ENCODE results near the gene SORBS2.

SORBS2 gene

GRCh38 chr4:185799442-185799841 is 12.6 kb downstream of the SORBS2 start:
- DNase-seq (ENCODE audit: low read depth) = no peak

- DNase-seq (ENCODE audit: low read depth) = no peak
Measured at GRCh38 chr4:185797596-185798338, 14.2 kb downstream of the SORBS2 start.

GRCh38 chr4:185797018-185797417 is 15.0 kb downstream of the SORBS2 start:
- no peak for DNase-seq (ENCODE audit: low read depth)

- no peak for DNase-seq (ENCODE audit: low read depth)
Measured at GRCh38 chr4:185796176-185796575, 15.8 kb downstream of the SORBS2 start.

- DNase-seq (ENCODE audit: low read depth) = no peak
Measured at GRCh38 chr4:185794637-185795036, 17.4 kb downstream of the SORBS2 start.

- no peak for DNase-seq (ENCODE audit: low read depth)
Measured at GRCh38 chr4:185793716-185794115, 18.3 kb downstream of the SORBS2 start.

GRCh38 chr4:185793116-185793485 is 18.9 kb downstream of the SORBS2 start:
- DNase-seq (ENCODE audit: low read depth) = no peak

- DNase-seq (ENCODE audit: low read depth) = no peak
Measured at GRCh38 chr4:185792384-185793115, 19.4 kb downstream of the SORBS2 start.

GRCh38 chr4:185787926-185788679 is 23.9 kb downstream of the SORBS2 start:
- no peak for DNase-seq (ENCODE audit: low read depth)

- DNase-seq (ENCODE audit: low read depth) = no peak
Measured at GRCh38 chr4:185786422-185786821, 25.6 kb downstream of the SORBS2 start.

GRCh38 chr4:185783574-185783973 is 28.4 kb downstream of the SORBS2 start:
- DNase-seq (ENCODE audit: low read depth) = no peak

- DNase-seq (ENCODE audit: low read depth) = no peak
Measured at GRCh38 chr4:185782523-185782922, 29.5 kb downstream of the SORBS2 start.

GRCh38 chr4:185781555-185782215 is 30.3 kb downstream of the SORBS2 start:
- no peak for DNase-seq (ENCODE audit: low read depth)

- DNase-seq (ENCODE audit: low read depth) = no peak
Measured at GRCh38 chr4:185780472-185780871, 31.5 kb downstream of the SORBS2 start.

- no peak for DNase-seq (ENCODE audit: low read depth)
Measured at GRCh38 chr4:185779517-185779916, 32.5 kb downstream of the SORBS2 start.

GRCh38 chr4:185778307-185778706 is 33.7 kb downstream of the SORBS2 start:
- DNase-seq (ENCODE audit: low read depth) = no peak

- DNase-seq (ENCODE audit: low read depth) = no peak
Measured at GRCh38 chr4:185775792-185776555, 36.0 kb downstream of the SORBS2 start.

- DNase-seq (ENCODE audit: low read depth) = no peak
Measured at GRCh38 chr4:185774845-185775680, 36.9 kb downstream of the SORBS2 start.

- no peak for DNase-seq (ENCODE audit: low read depth)
Measured at GRCh38 chr4:185774131-185774653, 37.8 kb downstream of the SORBS2 start.

- no peak for DNase-seq (ENCODE audit: low read depth)
Measured at GRCh38 chr4:185773419-185773818, 38.6 kb downstream of the SORBS2 start.

Measured in stimulated activated CD8-positive, alpha-beta memory T cell treated with anti-CD3 and anti-CD28 coated beads, Interleukin-15, amount 100 ng/mL, for 24 hours (primary cell).